OCI-LY7 (cell line): Measurements from ENCODE around the gene KDM2A. TPM values are rescaled to one million over a fixed set of nuclear protein-coding genes. Genes with fewer than 3 reads are reported as not detected.
A peak's percentile ranks its signal among the peaks of the same experiment; 100 is the strongest.
"Not testable (repeated sequence)": the region's sequence is repeated elsewhere in the genome, so short reads cannot be mapped to it uniquely, and the experiment has no call there.

ENCODE experiments used
- BruUV-seq: library from RNA; stranded (reverse); fragments of 400-500 nt; replicated peaks from 2 replicates; lab custom pipeline; 2021; lab: Mats Ljungman, UMichigan
- CTCF ChIA-PET: fragments of 300-600 bp; sonication (Branson Sonifier 250); formaldehyde crosslinking; loops from one replicate; lab custom pipeline; 2022; ENCODE audit warnings: antibody characterized with exemption; ENCODE audit not compliant: unreplicated experiment; lab: Charles Lee
- POLR2A ChIA-PET: fragments of 300-600 bp; sonication (Branson Sonifier 250); formaldehyde crosslinking; loops from one replicate; lab custom pipeline; 2022; ENCODE audit warnings: antibody characterized with exemption; lab: Charles Lee
- DNase-seq: peaks from one replicate; pipeline ENCODE4 v3.0.0-alpha.2; 2015; ENCODE audit warnings: low spot score
- H2AFZ ChIP-seq: fragments of 200-600 bp; sonication (generic), shearing (Covaris generic); 2 replicates; pipeline ENCODE4 v1.6.1; 2014; ENCODE audit warnings: mild to moderate bottlenecking, antibody characterized with exemption, low read length, moderate library complexity
- H3K27ac ChIP-seq: fragments of 200-600 bp; sonication (generic); 2 replicates; pipeline ENCODE4 v1.5.1; 2014; ENCODE audit warnings: mixed run types, low read depth, mild to moderate bottlenecking, moderate library complexity, low read length, inconsistent platforms; ENCODE audit not compliant: poor library complexity, severe bottlenecking
- H3K36me3 ChIP-seq: fragments of 200-600 bp; sonication (generic); 2 replicates; pipeline ENCODE4 v1.6.1; 2014; ENCODE audit warnings: mild to moderate bottlenecking, antibody characterized with exemption, low read length, moderate library complexity, mixed read lengths; ENCODE audit not compliant: insufficient read depth
- H3K4me1 ChIP-seq: fragments of 200-600 bp; sonication (generic); 2 replicates; pipeline ENCODE4 v1.5.1; 2014; ENCODE audit warnings: mild to moderate bottlenecking, low read length; ENCODE audit not compliant: insufficient read depth, poor library complexity, severe bottlenecking
- H3K4me2 ChIP-seq: fragments of 200-600 bp; sonication (generic); 2 replicates; pipeline ENCODE4 v1.6.1; 2014; ENCODE audit warnings: mild to moderate bottlenecking, low read length
- H3K4me3 ChIP-seq: fragments of 200-600 bp; sonication (generic); 2 replicates; pipeline ENCODE4 v1.5.1; 2014; ENCODE audit warnings: mild to moderate bottlenecking, low read depth, low read length; ENCODE audit not compliant: poor library complexity, severe bottlenecking
- H3K79me2 ChIP-seq: fragments of 200-600 bp; sonication (generic); 2 replicates; pipeline ENCODE4 v1.6.1; 2016; ENCODE audit warnings: low read depth, mild to moderate bottlenecking, low read length, moderate library complexity, mixed read lengths; ENCODE audit not compliant: insufficient read depth
- H3K9me2 ChIP-seq: fragments of 200-600 bp; sonication (generic); 2 replicates; pipeline ENCODE4 v1.6.1; 2016; ENCODE audit warnings: mild to moderate bottlenecking, low read length, mixed read lengths; ENCODE audit not compliant: insufficient read depth
- H3K9me3 ChIP-seq: fragments of 200-600 bp; sonication (generic); 2 replicates; pipeline ENCODE4 v1.6.1; 2014; ENCODE audit warnings: mild to moderate bottlenecking, mixed run types, low read length, mixed read lengths
- H4K20me1 ChIP-seq: fragments of 200-600 bp; sonication (generic); 2 replicates; pipeline ENCODE4 v1.6.1; 2014; ENCODE audit warnings: mild to moderate bottlenecking, antibody characterized with exemption, low read length, moderate library complexity, mixed read lengths; ENCODE audit not compliant: insufficient read depth
- EZH2phosphoT487 ChIP-seq: fragments of 200-600 bp; sonication (generic); IDR thresholded peaks from 2 replicates; pipeline ENCODE4 v1.6.1; 2018; ENCODE audit warnings: low read depth, borderline replicate concordance, mild to moderate bottlenecking, mixed run types, antibody characterized with exemption, low read length, moderate library complexity, mixed read lengths
- intact Hi-C: fragments of 100-400 bp; cut with micrococcal nuclease; formaldehyde crosslinking; loops from one replicate; pipeline ENCODE4 v1.10.0; 2022; ENCODE audit not compliant: unreplicated experiment
- total RNA-seq, 2 experiments: library from RNA; depleted of rRNA in 1 of 2; stranded (reverse); fragments of >200 nt in 1 of 2; shearing (Covaris generic) in 1 of 2; gene quantifications; 2 replicates each; pipeline ENCODE4 v1.2.3, GENCODE V29; 2014 to 2022
- TF ChIP-seq, protein P1 (sequence below): fragments of 200-600 bp; sonication (generic); conservative IDR thresholded peaks from 2 replicates; pipeline ENCODE4 v1.5.1; 2014; ENCODE audit warnings: mild to moderate bottlenecking, antibody characterized with exemption, low read length, moderate library complexity, mixed read lengths

KDM2A gene
- total RNA-seq, 2 experiments from 2014 or later: 31.7 to 66.2 TPM

DNA sequence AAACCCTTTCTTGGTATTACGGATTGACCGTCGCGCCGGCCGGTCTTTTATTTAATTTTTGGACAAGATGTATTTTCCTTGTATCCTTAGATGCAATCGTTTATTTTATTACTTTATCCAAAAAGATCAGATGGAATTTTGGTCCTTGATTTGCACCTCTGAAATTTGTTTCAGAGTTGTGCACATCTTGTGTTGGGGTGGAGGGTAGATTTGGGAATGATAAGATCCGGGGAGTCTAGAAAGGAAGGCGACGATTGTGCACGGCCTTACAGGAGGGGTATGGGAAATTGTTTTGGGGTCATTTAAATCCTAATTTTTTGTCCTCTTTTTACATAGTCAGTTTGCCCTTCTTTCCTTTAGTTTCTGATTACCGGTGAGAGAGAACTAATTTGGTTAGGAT is 1.4 kb downstream of the KDM2A start:
- Histone ChIP-seq H3K4me3 (peak overlapping the region; percentile 87), H3K36me3 (peaks cover 38% of the 10 kb centered on the region), H3K4me1 (peaks cover 29% of the 10 kb centered on the region), H3K79me2 (peaks cover 59% of the 10 kb centered on the region), H2AFZ (no peak overlapping the region; the same call in 1 of the 2 replicates), H3K9me2 (no peaks in the 10 kb centered on the region), H3K27ac (peak overlapping the region; percentile 91), H3K4me2 (peak overlapping the region; percentile 81), H3K9me3 (no peaks in the 10 kb centered on the region), H4K20me1 (no peaks in the 10 kb centered on the region; the same call in 1 of the 2 replicates)
- no peak for TF ChIP-seq EZH2phosphoT487
- TF ChIP-seq, protein P1, sequence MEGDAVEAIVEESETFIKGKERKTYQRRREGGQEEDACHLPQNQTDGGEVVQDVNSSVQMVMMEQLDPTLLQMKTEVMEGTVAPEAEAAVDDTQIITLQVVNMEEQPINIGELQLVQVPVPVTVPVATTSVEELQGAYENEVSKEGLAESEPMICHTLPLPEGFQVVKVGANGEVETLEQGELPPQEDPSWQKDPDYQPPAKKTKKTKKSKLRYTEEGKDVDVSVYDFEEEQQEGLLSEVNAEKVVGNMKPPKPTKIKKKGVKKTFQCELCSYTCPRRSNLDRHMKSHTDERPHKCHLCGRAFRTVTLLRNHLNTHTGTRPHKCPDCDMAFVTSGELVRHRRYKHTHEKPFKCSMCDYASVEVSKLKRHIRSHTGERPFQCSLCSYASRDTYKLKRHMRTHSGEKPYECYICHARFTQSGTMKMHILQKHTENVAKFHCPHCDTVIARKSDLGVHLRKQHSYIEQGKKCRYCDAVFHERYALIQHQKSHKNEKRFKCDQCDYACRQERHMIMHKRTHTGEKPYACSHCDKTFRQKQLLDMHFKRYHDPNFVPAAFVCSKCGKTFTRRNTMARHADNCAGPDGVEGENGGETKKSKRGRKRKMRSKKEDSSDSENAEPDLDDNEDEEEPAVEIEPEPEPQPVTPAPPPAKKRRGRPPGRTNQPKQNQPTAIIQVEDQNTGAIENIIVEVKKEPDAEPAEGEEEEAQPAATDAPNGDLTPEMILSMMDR: no peak
- CTCF ChIA-PET: no interaction called here
- intact Hi-C loops: no loop called here
- POLR2A ChIA-PET: no interaction called here
- no TSS peak for BruUV-seq
- DNase-seq: no peak

DNA sequence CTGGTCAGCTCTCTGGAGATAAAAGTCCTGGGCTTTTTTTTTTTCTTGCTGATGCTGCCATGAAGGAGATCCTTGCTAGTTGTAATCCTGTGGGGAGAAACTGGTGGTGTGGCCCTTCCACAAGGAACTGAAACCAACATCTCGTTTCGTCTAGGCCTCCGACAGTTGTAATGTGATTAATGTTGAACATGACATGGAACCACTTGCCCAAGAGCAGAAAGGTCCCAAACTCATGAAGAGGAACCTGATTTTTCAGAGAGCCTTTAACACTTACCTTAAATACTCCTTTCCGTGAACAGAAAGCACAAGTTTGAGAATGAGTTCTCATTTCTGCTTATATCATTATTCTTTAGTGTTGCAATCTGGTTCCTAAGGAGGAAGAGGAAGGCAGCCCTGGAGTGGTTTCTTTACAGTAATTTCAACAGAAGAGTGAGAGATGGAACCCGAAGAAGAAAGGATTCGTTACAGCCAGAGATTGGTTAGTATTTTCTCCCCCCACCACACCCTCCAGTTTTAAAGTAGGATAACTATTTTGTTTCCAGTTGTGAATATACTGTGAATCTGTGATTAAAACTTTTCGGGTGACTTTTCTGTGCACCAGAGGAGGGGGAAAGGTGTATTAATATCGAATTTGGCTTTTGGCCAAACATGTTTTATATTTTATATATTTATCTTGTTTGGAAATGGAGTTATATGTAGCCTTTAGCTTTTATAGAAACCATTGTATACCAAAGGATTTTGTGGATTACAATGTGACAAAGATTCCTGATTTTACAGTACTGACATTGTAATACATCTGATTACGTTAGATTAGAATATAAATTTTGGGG is 2.0 kb downstream of the KDM2A start:
- peak overlapping the region; percentile 87 for H3K4me3 ChIP-seq
- no TSS peak for BruUV-seq
- H2AFZ ChIP-seq: no peak overlapping the region; the same call in 1 of the 2 replicates
- peaks cover 44% of the 10 kb centered on the region for H3K36me3 ChIP-seq
- no peaks in the 10 kb centered on the region for H3K9me3 ChIP-seq
- TF ChIP-seq, protein P1: no peak
- no peak for TF ChIP-seq EZH2phosphoT487
- no peaks in the 10 kb centered on the region; the same call in 1 of the 2 replicates for H4K20me1 ChIP-seq
- peaks cover 65% of the 10 kb centered on the region for H3K79me2 ChIP-seq
- peak overlapping the region; percentile 81 for H3K4me2 ChIP-seq
- CTCF ChIA-PET: no interaction called here
- H3K27ac ChIP-seq: peak overlapping the region; percentile 91
- H3K4me1 ChIP-seq: peaks cover 29% of the 10 kb centered on the region
- H3K9me2 ChIP-seq: no peaks in the 10 kb centered on the region
- peak; percentile 87 for DNase-seq
- POLR2A ChIA-PET: interaction anchor here (1.2 kb wide), 1 partner anchor 8 kb away, joined by 3 read pairs; no protein-coding TSS in a partner anchor
- intact Hi-C loops: no loop called here

DNA sequence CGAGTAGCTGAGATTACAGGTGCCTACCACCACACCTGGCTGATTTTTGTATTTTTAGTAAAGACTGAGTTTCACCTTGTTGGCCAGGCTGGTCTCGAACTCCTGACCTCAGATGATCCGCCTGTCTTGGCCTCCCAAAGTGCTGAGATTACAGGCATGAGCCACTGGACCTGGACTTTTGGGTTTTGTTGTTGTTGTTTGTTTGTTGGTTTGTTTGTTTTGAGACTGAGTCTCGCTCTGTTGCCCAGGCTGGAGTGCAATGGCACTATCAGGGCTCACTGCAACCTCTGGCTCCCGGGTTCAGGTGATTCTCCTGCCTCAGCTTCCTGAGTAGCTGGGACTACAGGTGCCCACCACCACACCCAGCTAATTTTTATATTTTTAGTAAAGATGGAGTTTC is 4.7 kb downstream of the KDM2A start:
- H3K36me3 ChIP-seq: peaks cover 65% of the 10 kb centered on the region
- H2AFZ ChIP-seq, H3K9me3 ChIP-seq, H3K27ac ChIP-seq, H3K9me2 ChIP-seq, CTCF ChIA-PET, BruUV-seq, intact Hi-C loops, H4K20me1 ChIP-seq, DNase-seq, H3K4me3 ChIP-seq: not testable (repeated sequence)
- H3K4me1 ChIP-seq: peaks cover 27% of the 10 kb centered on the region
- peak overlapping the region; percentile 40; the same call in 1 of the 2 replicates for H3K4me2 ChIP-seq
- H3K79me2 ChIP-seq: peaks cover 92% of the 10 kb centered on the region
- POLR2A ChIA-PET: interaction anchor here (0.6 kb wide), 1 partner anchor 214 kb away, joined by 3 read pairs; no protein-coding TSS in a partner anchor

DNA sequence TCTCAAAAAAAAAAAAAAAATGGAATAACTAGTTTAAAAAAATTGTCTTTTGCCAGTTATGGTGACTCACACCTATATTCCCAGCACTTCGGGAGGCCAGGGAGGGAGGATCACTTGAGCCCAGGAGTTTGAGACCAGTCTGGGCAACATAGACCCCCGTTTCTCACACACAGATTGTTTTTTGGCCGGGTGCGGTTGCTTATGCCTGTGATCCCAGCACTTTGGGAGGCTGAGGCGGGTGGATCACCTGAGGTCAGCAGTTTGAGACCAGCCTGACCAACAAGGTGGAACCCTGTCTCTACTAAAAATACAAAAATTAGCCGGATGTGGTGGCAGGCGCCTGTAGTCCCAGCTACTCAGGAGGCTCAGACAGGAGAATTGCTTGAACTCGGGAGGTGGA is 7.2 kb downstream of the KDM2A start:
- CTCF ChIA-PET: interaction anchor here (1.1 kb wide), 1 partner anchor 21 kb away, joined by 3 read pairs; no protein-coding TSS in a partner anchor
- DNase-seq, H3K4me3 ChIP-seq, H3K9me2 ChIP-seq, H4K20me1 ChIP-seq, H3K9me3 ChIP-seq, BruUV-seq, H3K4me2 ChIP-seq, H2AFZ ChIP-seq, H3K27ac ChIP-seq, intact Hi-C loops: not testable (repeated sequence)
- peaks cover 80% of the 10 kb centered on the region for H3K36me3 ChIP-seq
- peaks cover 29% of the 10 kb centered on the region for H3K4me1 ChIP-seq
- H3K79me2 ChIP-seq: peaks cover 97% of the 10 kb centered on the region
- POLR2A ChIA-PET: interaction anchor here (0.6 to 2.6 kb wide), 3 partner anchors 12 to 36 kb away, joined by 4 to 6 read pairs (median 4); no protein-coding TSS in a partner anchor
